IPS-NIHi7 (cell line): ENCODE results near the gene SIAH3.
"Not testable (repeated sequence)": the region's sequence is repeated elsewhere in the genome, so short reads cannot be mapped to it uniquely, and the experiment has no call there.

Source experiments
- DNase-seq: peaks from one replicate; pipeline ENCODE4 v3.0.0; 2012; ENCODE audit warnings: mixed read lengths; ENCODE audit errors: extremely low spot score

Gene SIAH3

DNA sequence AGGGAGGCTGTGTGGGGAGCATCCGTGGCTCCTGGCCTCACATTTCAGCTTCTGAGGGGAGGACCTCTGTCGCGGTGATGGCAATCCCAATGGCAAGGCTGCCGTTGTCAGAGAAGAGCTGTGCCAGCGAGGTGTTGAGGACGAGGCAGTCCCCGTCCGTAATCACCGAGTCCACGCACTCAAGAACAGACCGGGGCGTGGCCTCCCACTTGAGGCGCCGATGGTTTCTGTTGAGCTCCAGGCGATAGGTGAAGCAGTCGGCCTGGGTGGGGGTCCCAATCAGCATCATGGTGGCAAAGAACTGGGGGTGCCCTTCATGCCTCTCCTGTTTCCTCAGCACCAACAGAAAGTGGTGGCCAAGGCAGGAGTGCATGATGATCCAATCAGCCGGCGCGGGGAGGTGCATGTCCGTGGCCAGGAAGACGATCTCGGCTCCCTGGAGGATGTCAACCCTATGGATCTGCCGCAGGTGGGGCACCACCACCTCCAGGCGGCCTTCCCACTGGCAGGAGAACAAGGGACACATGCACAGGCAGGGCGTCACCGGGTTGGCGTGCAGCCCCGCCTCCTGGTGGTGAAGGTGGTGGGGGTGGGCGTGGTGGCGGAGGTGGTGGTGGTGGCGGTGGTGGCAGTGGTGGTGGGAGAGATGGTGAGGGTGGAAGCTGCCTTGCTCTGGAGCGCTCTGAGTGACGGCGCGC, 68.1 kb downstream of the SIAH3 start:
- DNase-seq = no peak

DNA sequence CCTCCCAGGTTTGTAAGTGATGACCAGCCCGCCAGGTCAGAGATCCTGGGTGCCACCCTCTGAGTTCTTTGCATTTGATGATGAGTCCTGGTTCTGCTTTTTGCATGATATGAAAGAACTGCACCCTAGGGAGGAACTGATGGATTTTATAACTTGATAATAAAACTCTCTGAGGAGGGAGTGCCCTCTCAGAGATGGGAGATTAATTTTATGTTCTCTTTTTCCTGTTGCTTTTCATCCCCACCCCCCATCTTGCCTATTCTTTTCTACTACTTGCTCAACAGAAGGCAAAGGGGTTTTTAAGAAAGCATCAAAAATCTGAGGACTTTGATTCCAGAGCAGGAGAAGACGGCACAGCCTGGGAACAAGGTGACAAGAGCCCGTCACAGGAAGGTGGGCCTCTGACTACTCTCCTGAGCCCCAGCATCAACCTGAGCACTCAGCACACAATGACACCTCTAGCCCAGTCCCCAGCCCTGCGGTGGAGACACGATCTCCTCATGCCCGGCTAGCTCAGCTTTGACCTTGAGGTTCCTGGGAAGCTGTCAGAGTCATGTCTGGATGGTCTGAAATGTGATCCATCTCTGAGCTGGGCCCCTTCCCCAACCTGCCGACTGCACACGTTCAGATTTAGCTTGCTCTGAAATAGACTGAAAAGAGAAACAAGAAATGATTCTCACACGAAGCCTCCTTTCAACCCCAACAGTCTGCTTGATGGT, 69.1 kb downstream of the SIAH3 start:
- DNase-seq = no peak

DNA sequence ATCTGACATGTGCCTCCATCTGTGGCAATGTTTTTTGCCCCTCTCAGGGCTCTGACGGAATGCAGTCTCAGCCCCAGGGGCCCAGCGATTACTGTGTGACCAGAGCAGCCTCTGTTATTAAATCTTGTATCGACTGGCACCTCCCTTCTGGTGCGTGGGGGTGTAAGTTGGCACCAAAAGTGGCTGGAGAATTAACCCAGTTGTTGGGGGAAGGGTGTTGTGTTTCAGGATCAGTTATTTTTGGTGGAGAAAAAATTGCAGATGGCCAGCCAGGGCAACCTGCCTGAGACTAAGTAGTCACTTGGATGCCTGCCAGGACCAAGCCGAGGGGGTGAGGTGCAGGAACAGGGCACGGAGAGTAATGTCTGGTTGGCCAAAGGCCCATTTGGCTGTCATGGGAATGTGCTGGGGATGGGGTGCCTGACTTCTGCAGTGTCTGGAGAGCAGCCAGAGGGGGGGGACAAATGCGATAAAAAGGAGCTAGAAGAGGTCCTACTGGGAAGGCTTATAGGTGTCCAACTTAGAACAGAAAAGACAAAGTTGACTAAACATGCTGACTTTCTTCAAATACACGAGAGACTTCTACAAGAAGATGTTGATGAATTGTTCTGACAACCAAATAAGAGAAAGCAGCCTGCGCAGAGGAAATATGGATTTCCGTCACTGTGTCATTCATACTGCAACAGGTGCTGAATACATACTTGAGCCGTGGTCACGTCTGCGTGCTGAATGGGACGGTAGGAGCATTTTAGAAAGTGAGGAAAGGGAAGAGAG, 69.8 kb downstream of the SIAH3 start:
- DNase-seq = no peak

DNA sequence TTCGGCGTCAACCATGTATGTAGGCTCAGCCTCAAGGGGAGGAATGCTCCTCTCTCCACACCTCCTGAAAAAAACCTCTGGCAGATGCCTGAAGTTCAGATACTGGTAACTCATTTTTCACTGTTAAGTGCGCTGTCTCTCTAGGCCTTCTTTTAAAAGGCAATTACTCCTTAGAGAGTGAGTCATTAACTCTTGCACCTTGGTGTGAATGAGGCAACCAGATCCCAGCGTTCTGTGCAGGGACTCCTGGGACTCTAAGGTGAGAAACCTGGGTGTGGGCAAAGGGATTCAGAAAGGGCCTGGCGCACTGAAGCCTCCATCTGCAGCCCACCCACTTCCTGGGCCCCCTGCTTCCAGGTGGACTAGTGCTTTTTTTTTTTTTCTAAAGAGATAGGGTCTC, 71.7 kb downstream of the SIAH3 start:
- DNase-seq = no peak

DNA sequence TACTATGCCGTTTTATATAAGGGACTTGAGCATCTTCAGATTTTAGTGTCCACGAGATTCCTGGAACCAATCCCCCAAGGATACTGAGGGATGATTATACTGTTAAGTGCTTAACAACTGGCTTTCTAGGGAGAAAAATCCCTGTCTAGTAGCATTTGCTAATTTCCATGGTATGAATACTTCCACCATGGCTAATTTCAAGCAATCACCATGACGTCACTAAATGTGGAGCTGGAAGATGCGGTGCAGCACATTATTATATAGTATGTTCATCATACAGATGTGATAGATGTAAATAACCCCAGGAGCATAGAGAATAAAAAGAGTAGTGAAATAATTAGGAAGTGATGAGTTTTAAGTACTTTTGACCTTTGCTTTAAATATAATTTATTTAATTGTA, 72.7 kb downstream of the SIAH3 start:
- DNase-seq = no peak

DNA sequence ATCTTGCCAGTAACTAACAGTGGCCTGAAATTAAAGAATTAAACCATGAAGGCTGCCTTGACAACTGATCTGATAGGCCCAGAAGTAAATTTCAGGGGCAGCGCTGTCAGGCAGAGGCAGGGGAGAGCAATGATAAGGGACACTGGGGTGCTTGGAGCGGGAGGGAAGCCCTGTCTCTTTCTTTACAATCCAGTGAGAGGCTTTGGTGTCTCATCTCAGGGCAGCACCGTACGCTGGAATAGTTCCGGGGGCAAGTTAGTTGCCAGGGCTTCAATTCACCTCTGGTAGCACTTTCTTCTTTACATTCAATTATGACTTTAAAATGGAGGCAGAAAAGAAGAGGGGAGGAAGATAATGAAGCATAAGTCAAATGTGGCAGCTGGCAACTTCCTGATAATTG, 74.8 kb downstream of the SIAH3 start:
- DNase-seq = no peak

DNA sequence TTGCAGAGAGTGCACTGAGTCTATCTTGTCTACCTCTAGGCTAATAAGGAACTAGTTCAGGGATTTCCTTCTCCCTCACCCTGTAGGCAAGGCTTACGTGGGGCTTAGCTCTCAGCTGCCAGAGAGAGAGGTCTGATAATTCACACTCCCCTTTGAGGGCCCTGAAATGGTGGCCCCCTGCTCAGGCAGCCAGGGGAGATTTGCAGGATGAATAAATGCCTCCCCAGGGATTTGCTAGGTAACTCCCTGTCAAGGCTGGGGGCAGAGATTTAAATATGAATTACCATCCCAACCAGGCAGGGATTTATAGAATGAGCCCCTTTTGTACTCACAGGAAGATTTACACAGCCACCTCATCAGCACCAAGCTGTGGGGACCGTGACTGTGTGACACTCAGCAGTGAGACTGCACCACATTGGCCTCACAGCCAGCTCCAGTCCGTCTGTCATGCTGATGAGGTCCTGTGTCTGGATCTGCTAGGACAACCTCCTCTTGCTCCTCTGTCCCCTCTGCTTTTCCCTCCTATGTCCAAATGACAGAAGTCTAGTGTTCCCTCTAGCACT, 76.1 kb downstream of the SIAH3 start:
- DNase-seq = no peak

DNA sequence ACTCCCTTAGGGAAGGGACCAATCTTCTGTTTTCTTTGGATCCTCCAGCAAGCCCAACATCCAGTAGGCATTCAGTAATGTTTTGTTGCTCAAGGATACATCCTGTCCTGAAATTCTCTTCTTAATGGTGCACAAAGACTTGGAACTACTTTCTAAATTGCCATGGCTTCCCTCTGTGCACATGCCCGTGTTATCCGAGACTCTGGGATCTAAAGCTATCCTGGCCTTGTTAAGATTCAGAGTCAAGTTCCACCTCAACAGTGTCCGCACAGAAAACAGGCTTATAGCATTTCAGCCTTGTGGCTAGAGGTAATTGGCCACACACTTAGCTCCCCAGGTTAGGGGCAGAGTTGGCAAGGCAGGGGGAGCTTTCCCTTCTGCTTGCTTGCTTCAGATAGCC, 77.6 kb downstream of the SIAH3 start:
- DNase-seq = no peak

DNA sequence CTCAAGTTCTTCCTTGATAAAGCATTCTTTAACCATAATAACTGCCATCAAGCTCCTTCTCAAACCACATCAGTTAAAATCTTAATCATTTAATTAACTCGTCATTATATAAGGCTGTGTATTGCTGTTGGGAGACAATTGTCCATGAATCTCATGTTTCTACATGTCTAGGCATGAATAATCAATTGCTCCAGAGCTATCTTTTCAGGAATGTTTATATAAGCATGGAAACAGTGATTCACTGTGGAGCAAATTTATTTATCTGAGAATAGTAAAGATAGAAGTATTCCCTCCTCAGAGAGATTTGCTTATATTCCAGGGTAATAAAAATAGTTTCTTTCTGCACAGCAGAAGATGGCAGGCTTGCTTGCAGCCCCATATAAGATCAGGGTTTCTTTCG, 78.3 kb downstream of the SIAH3 start:
- no peak for DNase-seq

DNA sequence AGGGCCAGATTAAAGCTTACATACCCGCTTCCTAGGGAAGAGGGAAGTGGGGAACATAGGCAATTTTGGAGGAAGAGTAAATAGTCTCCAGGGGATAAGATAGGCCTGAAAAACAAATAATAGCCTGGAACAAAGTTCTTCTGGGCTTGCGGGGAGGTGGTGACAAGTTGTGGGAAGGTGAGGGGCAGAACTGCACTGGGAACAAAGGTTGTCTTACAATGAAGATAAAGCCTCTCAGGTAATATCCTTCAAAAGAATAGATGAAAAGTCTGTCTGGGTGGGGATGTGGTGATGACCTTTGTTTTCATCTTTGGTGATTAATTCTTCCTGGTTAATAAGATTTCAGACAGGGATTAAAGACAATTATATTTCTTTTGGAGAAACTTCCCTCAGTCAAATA, 80.7 kb downstream of the SIAH3 start:
- no peak for DNase-seq

DNA sequence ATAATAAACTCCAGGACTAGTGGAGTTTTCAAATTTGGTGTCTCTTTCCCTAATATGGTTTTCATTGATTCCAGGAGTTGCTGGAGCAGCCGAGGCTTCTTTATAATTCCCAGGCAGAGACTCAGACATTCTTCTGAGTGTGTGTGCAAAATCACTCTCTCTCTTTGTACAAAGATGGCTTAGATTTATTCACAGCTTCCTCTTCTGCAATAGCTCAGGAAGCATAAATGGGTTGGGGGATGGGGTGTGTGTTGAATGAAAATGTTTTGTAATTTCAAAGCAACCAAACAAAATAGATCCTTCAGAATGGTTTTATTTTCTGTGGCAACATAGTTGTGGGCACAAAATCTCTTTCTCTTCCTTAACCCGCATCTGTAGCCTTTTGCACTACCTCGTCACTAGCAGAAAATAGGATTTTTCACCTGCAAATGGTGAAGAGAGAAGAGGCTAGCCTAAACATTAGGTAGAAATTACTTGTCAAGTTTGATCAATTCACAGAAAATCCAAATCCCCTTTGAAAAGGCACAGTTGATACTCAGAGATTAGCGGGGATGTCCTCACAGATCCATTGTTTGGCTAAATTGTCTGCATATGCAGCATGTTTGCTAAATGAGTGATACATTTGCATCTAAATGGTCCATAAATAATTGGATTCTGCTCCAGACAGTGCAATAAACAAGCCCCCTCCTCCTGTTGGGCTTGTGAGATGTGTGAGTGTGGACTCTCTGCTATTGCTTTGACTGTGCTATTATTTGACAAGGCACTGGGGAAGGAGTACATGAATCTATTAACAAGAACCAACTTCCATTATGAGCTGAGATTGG, 82.7 kb downstream of the SIAH3 start:
- DNase-seq = no peak

DNA sequence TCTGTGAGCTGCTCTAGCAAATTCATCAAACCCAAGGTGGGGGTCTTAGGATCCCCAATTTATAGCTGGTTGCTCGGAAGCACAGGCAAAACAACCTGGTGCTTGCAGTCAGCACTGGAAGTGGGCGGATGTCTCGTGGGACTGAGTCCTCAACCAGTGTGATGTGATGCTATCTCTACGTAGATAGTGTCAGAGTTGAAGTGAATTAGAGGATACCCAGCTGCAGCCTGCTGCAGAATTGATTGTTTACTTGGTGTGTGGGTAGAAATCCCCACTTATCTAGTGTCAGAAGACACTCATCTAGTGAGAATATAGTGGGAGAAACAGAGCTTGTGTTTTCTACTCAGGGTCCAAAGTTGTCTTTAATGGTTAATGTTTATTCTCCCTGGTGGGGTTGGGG, 86.1 kb downstream of the SIAH3 start:
- DNase-seq = no peak

DNA sequence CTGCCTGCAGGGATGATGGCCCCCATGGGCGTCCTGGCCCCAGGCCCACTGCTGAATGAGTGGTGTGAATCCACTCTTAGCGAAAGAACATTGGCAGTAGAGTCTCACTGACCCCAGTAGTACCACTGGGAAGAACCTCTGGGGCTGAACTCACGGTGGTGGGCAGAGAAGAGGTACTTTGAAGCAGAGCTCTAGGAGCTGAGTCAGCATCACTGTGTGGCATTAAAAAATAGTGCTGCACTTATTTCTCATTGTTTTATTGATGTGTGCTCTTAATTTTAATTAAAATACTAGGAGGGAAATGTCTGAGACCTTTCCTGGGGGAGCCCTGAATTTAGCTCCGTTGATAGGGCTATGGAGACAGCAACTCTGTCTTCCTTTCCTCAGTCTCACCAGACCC, 88.1 kb downstream of the SIAH3 start:
- DNase-seq = no peak

DNA sequence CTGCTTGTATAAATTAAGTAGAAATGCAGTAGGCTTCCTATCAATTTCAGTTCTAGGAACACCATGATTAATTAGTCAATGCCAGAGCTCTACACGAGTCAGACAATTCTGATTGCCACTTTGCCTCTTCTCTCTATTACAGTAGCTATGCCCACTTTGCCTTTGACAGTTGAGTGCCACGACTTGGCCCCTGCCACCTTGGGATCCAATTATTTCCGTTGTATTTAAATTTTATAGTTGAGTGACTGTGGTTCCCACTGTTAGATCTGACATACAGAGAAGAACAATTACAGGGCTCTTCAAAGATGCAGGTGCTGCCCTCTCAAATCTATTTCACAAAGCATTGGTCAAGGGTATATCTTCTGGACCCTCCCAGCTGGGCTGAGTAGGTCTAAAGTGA, 94.0 kb downstream of the SIAH3 start:
- DNase-seq = not testable (repeated sequence)

DNA sequence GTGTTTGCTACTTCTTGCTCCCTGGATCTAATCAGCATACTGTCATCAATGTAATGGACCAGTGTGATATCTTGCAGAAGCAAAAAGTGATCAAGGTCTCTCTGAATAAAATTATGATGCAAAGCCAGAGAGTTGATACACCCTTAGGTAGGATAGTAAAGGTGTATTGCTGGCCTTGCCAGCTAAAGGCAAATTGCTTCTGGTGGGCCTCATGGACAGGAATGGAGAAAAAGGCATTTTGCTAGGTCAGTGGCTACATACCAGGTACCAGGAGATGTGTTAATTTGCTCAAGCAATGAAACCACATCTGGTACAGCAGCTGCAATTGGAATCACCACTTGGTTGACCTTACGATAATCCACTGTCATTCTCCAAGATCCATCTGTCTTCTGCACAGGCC, 95.1 kb downstream of the SIAH3 start:
- DNase-seq = not testable (repeated sequence)

DNA sequence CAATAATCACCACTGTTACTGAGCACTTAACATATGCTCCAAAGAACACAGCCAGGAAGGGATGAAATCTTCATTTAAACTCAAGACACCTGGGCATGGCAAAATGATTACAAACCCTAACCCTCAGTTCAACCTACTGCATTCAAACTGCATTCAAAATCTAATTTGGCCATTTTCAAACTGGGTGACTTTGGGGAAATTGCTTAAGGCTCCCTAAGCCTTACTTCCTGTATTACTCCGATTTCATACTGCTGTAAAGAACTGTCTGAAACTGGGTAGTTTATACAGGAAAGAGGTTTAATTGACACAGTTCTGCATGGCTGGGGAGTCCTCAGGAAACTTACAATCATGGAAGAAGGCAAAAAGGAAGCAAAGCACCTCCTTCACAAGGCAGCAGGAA, 99.0 kb downstream of the SIAH3 start:
- DNase-seq = no peak

DNA sequence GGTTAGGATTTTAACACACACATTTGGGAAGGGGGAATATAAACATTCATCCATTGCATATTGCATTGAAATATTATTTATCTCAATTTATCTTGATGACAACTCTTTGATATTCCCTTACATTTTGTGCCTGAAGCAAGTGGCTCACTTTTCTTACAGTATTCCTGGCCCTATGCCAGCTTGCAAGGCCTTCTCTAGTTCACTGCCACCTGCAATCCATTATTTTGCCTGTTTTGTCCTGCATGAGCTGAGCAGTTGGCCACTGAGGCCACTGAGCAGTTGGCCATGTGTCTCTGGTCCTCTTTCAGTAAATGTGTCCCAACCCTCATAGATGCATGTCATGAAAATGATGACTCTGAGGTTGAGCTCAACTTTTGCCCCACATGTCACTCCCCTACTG, 99.7 kb downstream of the SIAH3 start:
- no peak for DNase-seq

DNA sequence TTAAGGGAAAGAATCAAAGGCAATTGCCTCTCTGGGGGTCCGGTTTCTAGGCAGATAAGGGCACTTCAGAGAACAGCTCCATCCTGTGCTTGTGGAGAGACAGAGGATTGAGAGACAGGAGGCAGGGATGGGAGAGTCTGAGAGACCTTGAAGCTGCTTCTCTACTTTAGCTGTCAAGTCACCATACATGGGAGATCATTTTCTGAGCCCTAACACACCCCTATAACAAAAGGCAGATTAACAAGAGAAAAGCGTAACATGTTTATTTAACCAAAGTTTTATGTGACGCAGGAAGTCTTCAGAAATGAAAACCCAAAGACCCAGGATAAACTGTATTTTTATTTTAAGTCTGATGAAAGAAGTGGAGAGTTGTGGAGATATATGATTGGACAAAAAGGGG, 101.0 kb downstream of the SIAH3 start:
- DNase-seq = no peak

DNA sequence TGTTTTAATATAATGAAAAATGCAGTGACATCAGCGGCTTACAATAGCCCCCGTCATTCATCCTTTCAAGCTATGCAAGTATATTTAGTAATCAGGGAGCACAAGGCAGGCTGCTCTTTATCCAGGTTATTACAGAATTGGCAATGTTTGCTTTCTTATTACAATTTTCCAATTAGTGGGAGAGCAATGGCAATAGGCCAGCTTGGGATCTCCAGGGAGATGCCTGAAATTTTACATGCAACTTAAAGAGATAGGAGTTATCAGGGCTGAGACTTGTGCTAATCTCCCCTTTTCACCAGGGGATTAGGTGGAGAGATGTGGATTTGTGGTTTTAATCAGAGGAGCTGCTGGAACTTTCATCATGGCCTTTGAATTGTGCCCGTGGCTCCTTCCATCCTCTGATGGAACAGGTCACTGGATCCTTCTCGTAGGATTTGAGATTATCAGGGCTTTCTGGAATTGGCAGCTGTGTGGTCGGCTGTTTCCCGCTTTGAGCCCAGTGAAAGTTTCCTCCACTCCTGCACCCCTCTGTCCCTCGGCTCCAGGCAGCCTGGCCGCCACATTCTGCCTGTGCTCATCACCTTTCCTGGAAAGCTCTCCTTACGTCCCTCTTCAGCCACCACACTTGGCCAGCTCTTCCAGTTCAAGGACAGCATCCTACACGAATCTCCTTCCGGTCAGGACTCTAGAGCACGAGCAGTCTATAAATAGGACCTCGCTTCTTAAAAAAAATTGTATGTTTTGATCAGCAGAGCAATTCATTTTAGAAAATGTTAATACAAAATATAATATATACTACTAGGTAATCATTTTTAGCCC, 102.4 kb downstream of the SIAH3 start:
- DNase-seq = no peak

DNA sequence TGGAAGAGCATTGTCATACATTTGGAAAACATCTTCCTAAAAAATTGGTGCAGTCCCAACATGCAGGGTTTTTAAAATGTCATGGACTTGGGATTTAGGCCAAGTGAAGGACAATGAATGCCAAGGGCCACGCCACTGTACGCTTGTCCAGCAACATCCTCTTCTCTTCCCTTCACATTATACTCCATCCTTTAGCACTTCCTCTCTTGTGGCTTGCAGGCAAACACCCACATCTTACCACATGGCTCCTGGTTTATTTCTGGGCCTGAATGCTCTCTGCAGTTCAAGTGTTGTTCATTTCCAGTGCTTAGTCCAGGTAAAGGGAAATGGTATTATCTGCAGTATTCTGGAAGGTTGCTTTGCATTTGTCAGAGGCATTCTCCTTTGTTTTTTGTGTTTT, 104.5 kb downstream of the SIAH3 start:
- no peak for DNase-seq

DNA sequence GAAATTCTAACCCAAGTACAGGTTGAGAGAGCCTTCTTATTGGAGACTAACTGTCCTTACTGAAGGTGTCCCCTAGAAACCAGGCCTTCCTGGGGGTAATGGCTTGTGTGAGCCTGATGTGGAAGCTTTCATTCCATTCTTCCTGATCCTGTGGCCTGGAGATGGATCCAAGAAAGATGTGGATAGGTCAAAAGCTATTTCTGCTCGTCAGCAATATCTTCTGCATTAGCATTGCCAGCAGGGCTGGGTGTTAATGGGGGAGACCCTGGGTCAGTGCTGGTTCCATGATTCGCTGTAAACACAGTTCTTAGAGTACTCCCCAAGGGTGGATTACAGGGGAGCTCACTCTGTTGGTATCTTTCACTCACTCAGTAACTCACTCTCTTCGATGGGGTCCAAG, 106.6 kb downstream of the SIAH3 start:
- DNase-seq = no peak
